ENCODE measurements around the gene DMD. TPM values are rescaled to one million over a fixed set of nuclear protein-coding genes. Genes with fewer than 3 reads are reported as not detected.

The DMD gene
- total and polyA plus RNA-seq, 9 donors, result 14.0 to 70.5 (median 37.6) TPM

DNA sequence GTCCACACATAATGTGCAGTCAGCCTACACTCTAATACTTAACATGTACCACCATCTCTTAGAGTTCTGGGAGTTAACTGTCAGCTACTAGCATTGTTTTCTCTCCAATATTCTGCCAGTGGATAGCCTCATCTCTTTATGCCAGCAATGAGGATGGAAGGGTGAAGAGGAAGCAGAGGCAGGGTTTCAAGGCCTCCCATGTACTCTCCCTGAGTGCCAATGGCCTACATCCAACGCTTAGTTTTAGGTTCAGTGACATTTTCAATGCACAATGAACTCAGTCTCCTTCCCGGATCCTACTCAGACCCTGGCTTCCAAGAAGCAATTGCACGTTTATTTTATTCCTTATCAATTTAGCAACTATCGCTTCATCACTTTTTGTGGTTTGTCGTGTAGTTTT, 686.1 kb downstream of the DMD start:
- 72 to 82% (median 76%) methylated on average over 5 of the region's 5 CpGs for WGBS, 3 donors
- Histone ChIP-seq H3K27ac (no peak overlapping the region), H3K27me3 (no peaks in the 10 kb centered on the region), H3K9me3 (no peaks in the 10 kb centered on the region), H3K4me1 (ENCODE audit: insufficient read depth) (no peaks in the 10 kb centered on the region), H3K4me3 (no peak overlapping the region), H3K36me3 (no peaks in the 10 kb centered on the region)
- intact Hi-C loops (cut with DNase I), result loop anchor here in 1 of 4 donors (10.0 kb wide), 1 partner anchor 810 kb away; no protein-coding TSS in a partner anchor
- DNase-seq, result no peak
- TF ChIP-seq POLR2A (IDR thresholded peaks at IDR 0.05) (no peak), EP300 (IDR thresholded peaks at IDR 0.05) (no peak)
- TF ChIP-seq, protein P1, sequence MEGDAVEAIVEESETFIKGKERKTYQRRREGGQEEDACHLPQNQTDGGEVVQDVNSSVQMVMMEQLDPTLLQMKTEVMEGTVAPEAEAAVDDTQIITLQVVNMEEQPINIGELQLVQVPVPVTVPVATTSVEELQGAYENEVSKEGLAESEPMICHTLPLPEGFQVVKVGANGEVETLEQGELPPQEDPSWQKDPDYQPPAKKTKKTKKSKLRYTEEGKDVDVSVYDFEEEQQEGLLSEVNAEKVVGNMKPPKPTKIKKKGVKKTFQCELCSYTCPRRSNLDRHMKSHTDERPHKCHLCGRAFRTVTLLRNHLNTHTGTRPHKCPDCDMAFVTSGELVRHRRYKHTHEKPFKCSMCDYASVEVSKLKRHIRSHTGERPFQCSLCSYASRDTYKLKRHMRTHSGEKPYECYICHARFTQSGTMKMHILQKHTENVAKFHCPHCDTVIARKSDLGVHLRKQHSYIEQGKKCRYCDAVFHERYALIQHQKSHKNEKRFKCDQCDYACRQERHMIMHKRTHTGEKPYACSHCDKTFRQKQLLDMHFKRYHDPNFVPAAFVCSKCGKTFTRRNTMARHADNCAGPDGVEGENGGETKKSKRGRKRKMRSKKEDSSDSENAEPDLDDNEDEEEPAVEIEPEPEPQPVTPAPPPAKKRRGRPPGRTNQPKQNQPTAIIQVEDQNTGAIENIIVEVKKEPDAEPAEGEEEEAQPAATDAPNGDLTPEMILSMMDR (IDR thresholded peaks at IDR 0.05), result no peak

DNA sequence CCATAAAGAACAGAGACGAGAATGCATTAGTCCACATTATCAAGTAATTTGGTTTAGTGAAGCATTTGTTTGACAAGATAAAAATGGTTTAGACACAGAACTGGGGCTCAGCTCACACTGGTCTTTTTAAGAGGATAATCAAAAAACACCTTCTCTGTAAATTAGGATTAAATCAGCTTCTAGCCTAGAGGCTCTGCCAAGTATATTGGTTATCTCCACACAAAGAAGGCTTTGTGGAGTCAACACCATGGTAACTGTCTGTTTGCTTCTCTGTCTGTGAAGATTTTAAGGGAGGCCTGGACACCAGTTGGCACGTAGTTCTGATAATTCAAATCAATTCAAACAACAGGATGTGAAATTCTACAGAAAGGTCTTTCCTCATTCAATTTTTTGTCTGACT, 687.0 kb downstream of the DMD start:
- no peak for DNase-seq
- intact Hi-C loops (cut with DNase I), result loop anchor here in 1 of 4 donors (10.0 kb wide), 1 partner anchor 810 kb away; no protein-coding TSS in a partner anchor
- H3K4me1 ChIP-seq (ENCODE audit: insufficient read depth), result no peaks in the 10 kb centered on the region
- no peak overlapping the region for H3K4me3 ChIP-seq
- H3K27me3 ChIP-seq, result no peaks in the 10 kb centered on the region
- TF ChIP-seq, protein P1 (IDR thresholded peaks at IDR 0.05), result no peak
- TF ChIP-seq POLR2A (IDR thresholded peaks at IDR 0.05) (no peak), EP300 (IDR thresholded peaks at IDR 0.05) (no peak)
- H3K36me3 ChIP-seq, result no peaks in the 10 kb centered on the region
- no peak overlapping the region for H3K27ac ChIP-seq
- 65 to 77% (median 70%) methylated on average over 2 of the region's 2 CpGs for WGBS, 3 donors
- H3K9me3 ChIP-seq, result no peaks in the 10 kb centered on the region

GRCh38 chrX:32520789-32521188, 690.6 kb downstream of the DMD start:
- H3K4me1 ChIP-seq (ENCODE audit: insufficient read depth), result no peaks in the 10 kb centered on the region
- TF ChIP-seq, protein P1 (IDR thresholded peaks at IDR 0.05), result no peak
- TF ChIP-seq POLR2A (IDR thresholded peaks at IDR 0.05) (no peak), EP300 (IDR thresholded peaks at IDR 0.05) (no peak)
- H3K27ac ChIP-seq, result no peak overlapping the region
- no peaks in the 10 kb centered on the region for H3K27me3 ChIP-seq
- no peaks in the 10 kb centered on the region for H3K9me3 ChIP-seq
- no peak for DNase-seq
- intact Hi-C loops (cut with DNase I), result loop anchor here in 1 of 4 donors (10.0 kb wide), 1 partner anchor 814 kb away; no protein-coding TSS in a partner anchor
- H3K4me3 ChIP-seq, result no peak overlapping the region
- 91 to 93% (median 93%) methylated on average over 2 of the region's 2 CpGs for WGBS, 3 donors
- no peaks in the 10 kb centered on the region for H3K36me3 ChIP-seq

DNA sequence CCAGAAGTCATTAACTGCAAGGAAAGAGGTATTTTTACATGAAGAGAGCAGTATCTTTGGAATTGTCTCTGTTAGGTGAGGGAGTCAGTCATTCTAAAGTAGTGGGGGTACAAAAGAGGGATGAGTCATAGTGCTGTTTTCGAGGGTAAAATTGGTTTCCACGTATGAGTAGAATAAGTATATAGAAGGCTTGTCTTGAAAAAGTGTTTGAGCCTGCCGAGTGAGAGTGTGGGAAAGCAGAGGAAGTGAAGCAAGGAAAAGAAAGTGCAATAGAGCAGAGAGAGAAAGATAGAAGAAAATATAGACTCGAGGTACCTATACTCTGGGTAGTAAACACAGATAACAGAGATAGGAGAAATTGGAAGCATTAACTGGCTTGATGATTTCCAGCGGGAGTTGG, 696.4 kb downstream of the DMD start:
- no peaks in the 10 kb centered on the region for H3K27me3 ChIP-seq
- TF ChIP-seq POLR2A (IDR thresholded peaks at IDR 0.05) (no peak), EP300 (IDR thresholded peaks at IDR 0.05) (no peak)
- TF ChIP-seq, protein P1 (IDR thresholded peaks at IDR 0.05), result no peak
- intact Hi-C loops (cut with DNase I), result no loop called here
- H3K36me3 ChIP-seq, result no peaks in the 10 kb centered on the region
- no peaks in the 10 kb centered on the region for H3K4me1 ChIP-seq (ENCODE audit: insufficient read depth)
- H3K27ac ChIP-seq, result no peak overlapping the region
- no peaks in the 10 kb centered on the region for H3K9me3 ChIP-seq
- no peak overlapping the region for H3K4me3 ChIP-seq
- DNase-seq, result no peak
- WGBS, 3 donors, result 66 to 68% (median 66%) methylated on average over 5 of the region's 5 CpGs

Measured in ovary (tissue), 9 donors.